GM20000 (cell line): ENCODE measurements around the gene SFI1.

Source experiments
- DNase-seq: peaks from one replicate; pipeline ENCODE4 v3.0.0; 2012; ENCODE audit warnings: low spot score
- TF ChIP-seq, protein P1 (sequence below): IDR thresholded peaks from 2 replicates; pipeline ENCODE4 v1.5.1; 2012; ENCODE audit warnings: mild to moderate bottlenecking, control low read depth; ENCODE audit errors: extremely low read depth, missing control alignments

SFI1 gene

DNA sequence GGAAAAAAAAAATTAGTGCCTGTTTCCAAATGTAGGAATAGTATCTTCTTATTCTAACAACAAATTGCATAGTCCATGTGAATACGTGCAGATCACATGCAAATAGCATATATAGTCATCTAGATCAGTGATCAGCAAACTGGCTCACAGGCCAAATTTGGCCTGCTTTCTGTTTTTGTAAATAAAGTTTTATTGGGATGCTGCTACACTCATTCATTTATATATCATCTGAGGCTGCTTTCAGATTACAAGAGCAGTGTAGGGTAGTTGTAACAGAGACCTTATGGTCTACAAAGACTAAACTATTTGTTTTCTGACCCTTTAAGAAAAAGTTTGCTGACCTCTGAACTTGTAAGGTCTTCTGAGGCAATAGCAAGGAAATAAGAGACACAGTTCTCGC lies 65.6 kb downstream of the SFI1 start:
- TF ChIP-seq, protein P1, sequence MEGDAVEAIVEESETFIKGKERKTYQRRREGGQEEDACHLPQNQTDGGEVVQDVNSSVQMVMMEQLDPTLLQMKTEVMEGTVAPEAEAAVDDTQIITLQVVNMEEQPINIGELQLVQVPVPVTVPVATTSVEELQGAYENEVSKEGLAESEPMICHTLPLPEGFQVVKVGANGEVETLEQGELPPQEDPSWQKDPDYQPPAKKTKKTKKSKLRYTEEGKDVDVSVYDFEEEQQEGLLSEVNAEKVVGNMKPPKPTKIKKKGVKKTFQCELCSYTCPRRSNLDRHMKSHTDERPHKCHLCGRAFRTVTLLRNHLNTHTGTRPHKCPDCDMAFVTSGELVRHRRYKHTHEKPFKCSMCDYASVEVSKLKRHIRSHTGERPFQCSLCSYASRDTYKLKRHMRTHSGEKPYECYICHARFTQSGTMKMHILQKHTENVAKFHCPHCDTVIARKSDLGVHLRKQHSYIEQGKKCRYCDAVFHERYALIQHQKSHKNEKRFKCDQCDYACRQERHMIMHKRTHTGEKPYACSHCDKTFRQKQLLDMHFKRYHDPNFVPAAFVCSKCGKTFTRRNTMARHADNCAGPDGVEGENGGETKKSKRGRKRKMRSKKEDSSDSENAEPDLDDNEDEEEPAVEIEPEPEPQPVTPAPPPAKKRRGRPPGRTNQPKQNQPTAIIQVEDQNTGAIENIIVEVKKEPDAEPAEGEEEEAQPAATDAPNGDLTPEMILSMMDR: no peak
- no peak for DNase-seq

DNA sequence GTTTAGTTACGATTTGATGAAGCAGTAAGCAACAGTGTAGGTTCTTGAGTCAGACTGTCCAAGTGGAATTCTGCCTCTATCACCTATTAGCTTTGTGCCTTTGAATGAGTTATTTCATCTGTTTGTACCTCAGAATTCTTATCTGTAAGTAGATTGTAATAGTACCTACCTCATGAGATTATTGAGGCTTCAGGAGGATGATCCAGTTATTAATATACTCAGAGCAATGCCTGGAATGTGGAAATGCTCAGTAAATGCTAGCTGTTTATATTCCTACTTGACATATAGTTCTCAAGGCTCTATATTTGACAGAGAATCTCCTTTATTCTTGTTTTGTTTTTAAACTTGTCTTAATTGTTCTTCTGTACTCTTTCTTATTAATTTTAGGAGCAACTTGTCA lies 70.1 kb downstream of the SFI1 start:
- TF ChIP-seq, protein P1: no peak
- DNase-seq: no peak

DNA sequence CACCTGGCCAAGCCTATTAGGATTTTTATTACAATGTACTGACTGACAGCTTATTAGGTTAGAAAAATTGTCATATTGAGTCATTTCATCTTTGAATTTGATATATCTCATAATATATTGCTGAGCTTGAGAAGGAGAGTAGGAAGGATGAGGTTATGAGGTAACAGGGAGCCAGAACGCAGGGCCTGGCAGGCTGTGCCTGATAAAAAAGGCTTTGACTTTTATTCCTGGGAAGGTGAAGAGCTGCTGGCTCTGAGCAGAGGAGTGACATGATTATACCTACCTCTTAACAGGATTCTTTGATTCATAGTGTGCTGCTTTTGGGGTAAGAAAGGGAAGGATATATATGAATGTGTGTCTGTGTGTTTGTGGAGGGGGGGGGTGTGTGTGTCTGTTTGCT lies 70.9 kb downstream of the SFI1 start:
- TF ChIP-seq, protein P1: no peak
- no peak for DNase-seq

DNA sequence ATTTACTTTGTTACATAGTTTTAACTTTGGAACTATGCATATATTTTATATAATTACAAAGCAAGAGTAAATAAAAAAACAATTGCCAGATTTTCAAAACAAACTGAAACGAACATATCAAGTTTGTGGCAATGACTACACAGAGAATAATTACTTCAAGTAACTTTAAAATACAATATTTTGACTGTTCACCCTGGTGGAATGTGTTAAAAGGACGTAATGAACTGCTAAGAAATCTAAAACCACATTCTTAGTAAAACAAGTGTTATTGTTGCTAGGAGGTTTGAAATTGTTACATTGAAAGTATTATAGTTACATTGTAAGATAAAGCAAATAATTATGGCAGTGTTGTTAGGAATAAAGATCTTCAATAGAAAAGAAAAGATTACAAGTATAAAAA lies 71.4 kb downstream of the SFI1 start:
- TF ChIP-seq, protein P1: no peak
- DNase-seq: no peak

DNA sequence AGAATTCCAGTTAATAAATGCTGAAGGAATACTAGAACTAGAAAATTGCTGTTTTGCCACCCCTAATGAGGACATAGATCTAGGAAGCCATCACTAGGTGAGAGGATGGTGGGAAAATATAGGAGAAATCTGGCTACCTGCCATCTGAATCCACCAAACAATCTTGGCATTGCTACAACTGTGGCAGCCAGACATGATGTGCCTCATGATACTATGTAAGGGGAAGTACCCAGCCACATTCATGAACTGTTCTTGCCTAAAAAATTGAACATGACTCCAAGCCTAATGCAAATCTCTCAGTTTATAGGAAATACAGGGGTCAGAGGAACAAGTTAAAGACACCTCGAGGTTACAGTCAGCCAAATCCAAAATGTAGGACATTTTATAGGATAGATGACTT lies 72.8 kb downstream of the SFI1 start:
- TF ChIP-seq, protein P1: no peak
- DNase-seq: no peak

DNA sequence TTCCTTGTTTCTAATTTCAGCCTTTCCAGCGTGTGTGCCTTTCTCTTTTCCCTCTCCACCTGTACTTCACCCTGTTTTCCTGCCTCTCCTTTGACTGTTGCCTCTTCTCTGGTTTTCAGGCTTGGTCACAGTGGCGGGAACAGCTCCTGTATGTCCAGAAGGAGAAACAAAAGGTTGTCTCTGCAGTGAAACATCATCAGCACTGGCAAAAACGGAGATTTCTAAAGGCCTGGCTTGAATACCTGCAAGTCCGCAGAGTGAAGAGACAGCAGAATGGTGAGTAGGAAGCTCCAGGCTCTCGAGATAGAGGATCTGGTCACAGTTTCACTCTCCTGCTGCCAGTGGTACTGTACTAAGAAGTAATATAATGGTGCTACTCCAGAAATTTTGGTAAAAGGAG lies 76.6 kb downstream of the SFI1 start:
- no peak for DNase-seq
- TF ChIP-seq, protein P1: no peak

DNA sequence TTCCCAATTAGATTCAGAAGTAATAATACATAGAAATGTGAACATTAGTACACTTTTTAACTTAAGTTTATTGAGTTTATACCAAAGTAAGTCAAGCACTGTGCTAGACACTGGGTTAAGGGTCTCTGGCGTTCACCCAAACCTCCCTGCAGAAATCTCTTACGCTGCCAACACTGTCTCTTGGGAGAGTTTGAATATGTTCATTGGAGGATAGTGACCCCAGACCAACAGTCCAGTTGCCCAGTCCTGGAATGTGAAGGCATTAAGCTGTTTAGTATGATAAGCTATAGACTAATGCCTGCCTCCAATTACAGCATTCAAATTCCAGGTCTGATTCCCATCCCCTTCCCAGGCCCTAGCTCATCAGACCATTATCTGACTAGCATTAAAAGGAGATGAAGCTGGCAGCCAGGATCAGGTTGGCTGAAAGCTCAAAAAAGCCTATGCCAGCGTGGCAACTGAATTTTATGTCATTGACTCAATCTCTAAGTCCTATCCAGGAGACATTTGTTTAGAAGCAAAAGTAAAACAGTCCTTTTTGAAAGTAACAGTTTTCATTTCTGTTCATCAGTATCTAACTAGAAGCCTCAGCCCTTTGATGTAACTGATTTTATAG lies 77.8 kb downstream of the SFI1 start:
- DNase-seq: no peak
- TF ChIP-seq, protein P1: no peak
